HG03159 (cell line): ENCODE measurements around the gene MYH8.

Experiments used
- ATAC-seq: cut with Tn5 transposase; IDR thresholded peaks from one replicate; pipeline ENCODE4 v1.9.1; 2021; ENCODE audit warnings: mild to moderate bottlenecking, moderate library complexity; ENCODE audit not compliant: unreplicated experiment

MYH8 gene

DNA sequence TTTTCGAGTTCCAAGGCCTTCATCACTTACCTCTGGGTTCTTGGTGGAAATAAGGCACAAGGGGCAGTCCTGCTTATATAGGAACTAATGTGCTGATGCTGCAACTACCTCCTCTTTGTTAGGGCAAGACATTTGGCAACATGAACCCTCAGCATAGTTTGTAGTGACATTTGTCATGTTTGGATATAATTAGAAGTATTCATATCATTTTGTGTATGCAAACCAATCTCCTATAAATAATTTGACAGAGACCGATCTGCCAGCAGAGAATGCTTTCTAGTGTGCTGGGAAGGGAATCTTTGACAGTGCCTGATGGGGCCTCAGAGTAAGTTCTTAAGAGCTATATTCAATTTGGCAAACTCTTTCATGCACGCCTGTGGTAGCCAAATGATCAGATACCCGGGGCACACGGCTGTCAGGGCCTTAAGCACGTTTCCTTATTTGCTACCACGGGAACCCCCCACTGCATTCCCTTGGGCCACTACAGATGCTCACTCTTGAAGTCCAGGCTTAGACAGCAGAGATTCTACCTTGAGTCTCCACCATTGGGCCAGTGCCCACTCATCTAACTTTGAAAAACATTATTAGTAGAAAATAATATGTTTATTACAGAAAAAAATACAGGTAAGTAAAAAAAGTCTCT is at the start of gene MYH8:
Gene MYH8 (minus strand): TSS at position 51 of the 643 bp plus-strand sequence. CDS start 1,723 bp downstream, outside the sequence.
- no peak for ATAC-seq

GRCh38 chr17:10469459-10469858 is 47.7 kb upstream of the MYH8 start, which contains the start of gene MYH4:
MYH4 (minus strand) TSS chr17:10469559; CDS start chr17:10466745, 2,814 bp downstream.
- ATAC-seq, result no peak

DNA sequence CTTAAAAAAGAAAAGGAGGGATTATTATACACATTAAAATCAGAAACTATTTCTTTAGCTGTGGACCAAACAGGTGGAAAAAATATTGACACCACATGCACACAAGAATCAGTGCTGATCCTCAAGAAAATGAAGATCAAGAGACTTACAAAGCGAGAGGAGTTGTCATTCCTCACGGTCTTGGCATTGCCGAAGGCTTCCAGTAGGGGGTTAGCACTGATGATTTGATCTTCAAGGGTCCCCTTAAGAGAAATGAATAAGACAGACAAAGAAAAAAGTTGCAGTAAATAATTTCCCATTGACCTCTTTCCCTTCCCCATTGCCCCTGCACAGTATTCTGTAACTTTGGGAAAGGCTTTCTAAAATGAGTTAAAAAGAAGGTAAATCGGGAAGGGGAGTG is 41.7 kb upstream of the MYH8 start:
- no peak for ATAC-seq

DNA sequence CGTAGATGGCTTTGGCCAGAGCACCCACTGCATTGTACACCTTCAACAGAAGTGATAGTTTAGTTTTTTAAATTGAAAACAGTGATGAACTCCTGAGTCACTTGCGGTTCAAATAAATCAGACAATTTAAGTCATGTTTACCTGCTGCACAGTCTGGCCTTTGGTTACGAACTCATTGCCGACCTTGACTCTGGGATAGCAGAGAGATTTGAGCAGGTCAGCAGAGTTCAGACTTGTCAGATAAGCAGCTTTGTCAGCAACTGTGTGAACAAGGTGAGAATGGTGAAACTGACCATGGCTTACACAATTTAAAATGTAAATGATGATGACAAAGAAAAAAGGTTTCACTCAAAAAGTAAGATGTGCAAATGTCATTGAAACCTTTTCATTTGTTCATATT is 38.3 kb upstream of the MYH8 start:
- ATAC-seq, result no peak

DNA sequence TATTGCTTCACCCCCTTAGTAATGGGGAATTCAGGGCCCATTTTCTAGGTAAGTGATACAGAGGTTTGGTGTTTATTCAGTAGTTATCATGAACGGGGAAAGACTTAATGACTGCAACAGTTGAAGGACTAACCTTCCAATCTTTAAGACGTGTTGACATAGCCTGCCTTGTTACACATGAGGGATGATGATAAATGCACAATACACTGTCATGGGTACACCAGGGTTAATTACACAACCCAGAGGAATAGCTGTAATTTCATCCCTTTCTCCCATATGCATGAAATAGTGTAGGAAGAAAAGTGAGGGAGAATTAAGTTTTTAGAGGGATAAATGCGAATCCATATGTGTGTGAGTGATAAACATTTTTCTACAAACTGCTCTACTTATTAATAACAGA is 37.0 kb upstream of the MYH8 start:
- no peak for ATAC-seq

DNA sequence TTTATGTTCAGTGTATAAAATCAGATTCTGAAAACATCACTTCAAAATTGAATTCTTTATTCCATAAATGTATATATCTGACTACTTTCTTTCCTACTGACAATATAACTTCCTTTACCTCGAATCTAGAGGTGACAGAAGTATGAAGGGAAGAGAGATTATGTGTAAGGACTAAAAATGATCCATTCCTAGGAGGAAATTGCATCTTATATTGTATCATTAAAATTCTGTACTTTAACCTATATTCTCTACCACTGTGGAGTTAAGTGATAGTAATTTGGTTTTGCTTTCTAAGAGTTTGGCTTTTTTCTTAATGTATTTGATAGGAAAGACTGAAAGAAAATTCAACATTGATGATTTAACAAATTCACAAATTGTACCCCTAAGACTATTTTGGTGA is 36.2 kb upstream of the MYH8 start:
- no peak for ATAC-seq

DNA sequence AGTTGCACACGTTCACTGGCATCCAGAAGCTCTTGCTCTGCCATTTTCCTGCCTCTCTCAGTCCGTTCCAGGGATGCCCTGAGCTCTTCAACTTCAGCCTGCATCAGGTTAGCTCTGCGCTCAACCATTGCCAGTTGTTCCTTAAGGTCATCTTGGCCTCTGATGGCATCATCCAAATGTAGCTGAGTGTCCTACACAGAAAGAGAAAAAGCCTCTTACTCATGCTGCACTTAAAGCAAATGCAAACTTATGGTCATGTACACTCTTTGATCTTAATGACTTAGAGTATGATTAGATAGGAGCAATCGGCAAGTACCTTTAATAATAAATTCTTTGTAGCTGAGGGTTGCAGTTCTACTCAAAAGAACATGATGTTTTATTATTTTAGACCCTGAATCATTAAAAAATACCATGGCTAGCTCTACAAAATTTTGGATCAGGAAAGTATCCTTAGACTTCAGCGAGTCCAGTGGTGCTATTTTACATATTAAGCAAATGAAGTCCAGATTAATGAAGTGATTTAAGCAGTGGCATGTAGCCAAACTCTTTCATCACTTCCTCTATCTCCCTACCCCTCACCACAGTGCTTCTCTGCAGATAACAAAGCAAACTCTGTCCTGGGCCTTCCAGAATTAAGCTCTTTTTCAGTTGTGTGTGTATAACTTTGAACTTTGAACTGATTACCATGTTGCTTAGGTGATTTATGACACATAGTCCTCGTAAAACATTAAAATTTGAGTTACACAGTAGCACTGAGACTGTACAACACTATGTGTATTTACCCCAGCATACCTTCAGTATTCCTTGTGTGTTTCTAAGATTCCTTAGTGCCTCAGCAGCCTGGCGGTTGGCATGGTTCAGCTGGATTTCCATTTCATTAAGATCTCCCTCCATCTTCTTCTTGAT is 25.5 kb upstream of the MYH8 start:
- ATAC-seq, result no peak

GRCh38 chr17:10439816-10440215 is 18.1 kb upstream of the MYH8 start:
- ATAC-seq, result no peak

DNA sequence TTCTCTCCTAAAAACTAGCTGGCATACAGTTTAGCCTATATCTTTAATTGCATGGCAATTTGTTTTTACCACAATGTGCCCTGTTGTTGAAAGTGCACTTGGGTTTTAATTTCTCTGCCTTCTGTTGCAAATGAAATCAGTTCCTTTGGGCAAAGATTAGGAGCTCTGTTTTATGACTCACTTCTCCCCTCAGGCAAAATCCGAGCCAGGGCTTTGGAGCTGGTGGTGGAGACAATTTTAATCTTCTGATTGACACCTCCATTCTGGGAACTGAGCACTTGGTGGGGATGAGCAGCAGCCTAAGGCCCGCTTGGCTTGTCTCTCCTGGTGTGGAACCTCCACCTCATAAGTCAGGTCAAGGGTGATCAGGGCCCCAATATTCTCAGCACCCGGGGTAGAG is 13.3 kb upstream of the MYH8 start:
- no peak for ATAC-seq

- no peak for ATAC-seq
Measured at GRCh38 chr17:10429421-10430045, 7.8 kb upstream of the MYH8 start.

- no peak for ATAC-seq
Measured at GRCh38 chr17:10428781-10429180, 7.0 kb upstream of the MYH8 start.

- no peak for ATAC-seq
Measured at GRCh38 chr17:10421211-10421610, 539 bp downstream of the MYH8 start.

- no peak for ATAC-seq
Measured at GRCh38 chr17:10420811-10421210, 939 bp downstream of the MYH8 start.

DNA sequence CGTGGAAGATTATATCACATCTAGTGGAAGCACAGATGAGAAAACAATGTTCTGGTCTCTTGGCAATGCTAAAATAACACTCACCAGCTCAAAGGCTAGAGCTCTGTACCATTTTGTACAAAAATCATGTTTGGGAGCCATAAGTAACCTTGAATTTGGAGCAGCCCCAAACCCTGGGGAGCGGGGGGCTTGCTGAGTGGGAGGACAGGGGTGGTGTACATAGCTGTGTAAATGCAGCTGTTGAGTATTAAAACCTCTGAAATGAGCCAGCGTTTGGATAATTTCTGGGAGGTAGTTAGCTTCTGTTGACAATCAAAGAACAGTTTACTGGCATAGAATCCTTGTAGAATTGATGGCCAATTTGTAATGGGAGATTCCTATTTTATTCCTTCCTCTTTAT is 4.3 kb downstream of the MYH8 start:
- ATAC-seq, result no peak

DNA sequence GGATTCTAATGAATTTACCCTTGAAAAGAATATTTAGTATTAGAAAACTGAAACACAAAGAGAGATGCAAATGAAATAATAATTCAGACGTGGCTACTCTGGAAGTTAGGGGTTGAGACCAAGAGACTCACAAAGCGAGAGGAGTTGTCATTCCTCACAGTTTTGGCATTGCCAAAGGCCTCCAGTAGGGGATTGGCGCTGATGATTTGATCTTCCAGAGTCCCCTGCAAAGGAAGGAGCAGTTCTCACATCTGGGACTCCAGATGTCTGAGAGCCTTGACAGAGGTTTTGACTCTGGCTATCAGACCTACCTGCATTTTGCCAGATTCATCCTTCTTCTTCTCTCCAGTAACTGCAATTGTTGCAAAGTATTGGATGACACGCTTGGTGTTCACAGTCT is 6.6 kb downstream of the MYH8 start:
- no peak for ATAC-seq

DNA sequence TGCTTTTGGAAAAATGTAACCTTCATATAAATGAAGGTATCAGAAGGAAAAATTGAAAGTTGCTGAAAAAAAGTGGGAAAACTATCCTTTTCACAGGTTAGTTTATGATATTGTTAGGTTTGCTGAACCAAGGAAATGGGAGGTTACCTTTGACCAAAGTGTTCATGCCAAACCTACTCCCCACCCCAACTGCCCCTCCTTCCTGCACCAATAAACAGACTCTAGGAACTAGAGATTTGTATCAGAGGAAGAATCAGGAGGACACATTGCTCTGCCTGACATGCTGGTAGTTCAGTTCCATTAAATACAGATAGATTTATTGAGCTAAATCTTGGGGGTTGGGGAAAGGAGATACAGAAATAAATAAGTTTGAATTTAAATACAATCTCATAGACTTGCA is 18.2 kb downstream of the MYH8 start:
- ATAC-seq, result no peak

DNA sequence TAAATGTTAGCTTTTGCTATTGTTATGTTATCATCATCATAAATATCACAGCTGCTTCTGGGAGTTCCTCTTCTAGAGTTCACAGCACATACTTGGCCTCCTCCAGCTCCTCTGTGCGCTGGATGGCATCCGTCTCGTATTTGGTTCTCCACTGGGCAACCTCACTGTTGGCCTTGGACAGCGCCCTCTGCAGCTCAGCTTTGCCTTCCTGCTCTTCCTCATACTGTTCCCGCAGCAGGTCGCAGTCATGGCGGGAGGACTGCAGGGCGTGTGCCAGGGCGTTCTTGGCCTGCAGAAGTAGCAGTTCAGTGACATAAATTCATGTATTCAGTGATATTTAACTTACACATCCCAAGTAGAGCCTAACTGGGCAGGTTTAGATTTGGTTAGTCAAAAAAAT is 23.4 kb downstream of the MYH8 start:
- no peak for ATAC-seq

GRCh38 chr17:10396524-10397163 is 25.1 kb downstream of the MYH8 start:
- ATAC-seq, result no peak

DNA sequence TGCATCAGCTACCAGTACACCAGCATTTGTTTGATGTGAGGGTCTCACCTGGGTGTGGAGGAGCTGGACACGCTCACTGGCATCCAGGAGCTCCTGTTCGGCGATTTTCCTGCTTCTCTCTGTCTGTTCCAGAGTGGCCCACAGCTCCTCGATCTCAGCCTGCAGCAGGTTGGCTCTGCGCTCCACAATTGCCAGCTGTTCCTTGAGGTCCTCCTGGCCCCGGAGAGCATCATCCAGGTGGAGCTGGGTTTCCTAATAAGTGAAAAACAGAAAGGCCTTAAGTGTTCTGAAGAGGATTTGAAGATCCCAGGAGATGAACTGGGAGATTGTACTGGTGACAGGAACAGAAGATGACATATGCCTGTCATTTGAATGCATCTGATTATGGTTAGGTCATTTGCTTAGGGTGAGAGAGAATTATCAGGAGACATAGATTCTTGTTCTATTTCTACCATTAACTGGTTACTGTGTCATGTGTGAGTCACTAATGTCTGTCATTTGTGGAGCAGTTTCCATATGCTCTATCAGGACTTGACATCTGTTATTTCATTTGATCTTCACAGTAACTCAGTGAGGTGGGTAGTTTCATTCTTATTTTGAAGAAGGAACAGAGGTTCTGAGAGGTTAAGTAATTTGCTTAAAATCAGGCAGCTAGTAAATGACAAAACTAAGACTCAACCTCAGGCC is 27.4 kb downstream of the MYH8 start:
- ATAC-seq, result peak; percentile 48

DNA sequence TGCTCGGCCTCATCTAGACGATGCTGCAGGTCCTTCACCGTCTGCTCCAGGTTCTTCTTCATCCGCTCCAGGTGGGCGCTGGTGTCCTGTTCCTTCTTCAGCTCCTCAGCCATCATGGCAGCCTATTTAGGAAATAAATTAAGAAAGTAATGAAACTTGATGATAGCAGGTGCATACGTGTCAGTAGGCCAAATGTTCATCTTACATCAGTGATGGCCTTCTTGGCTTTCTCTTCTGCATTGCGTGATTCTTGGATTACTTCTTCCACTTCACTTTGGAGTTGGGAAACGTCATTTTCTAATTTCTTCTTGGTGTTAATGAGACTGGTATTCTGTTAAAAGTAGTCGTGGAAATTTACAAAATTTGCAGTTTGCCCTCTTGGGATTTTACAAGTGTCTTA is 28.9 kb downstream of the MYH8 start:
- ATAC-seq, result no peak

DNA sequence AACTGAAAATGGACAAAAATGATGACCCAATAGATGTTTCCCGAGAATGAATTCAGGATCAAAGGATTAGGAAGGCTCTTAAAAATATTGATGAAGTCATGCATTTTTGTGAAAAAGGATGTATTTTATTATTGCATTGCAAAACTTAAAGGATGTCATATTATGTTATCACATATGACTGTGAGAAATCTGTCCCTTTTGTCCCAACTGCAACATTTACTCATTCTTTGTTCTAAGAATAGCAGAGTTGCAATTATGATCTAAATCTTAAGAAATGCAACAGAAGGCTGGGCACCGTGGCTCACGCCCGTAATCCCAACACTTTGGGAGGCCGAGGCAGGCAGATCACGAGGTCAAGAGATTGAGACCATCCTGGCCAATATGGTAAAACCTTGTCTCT is 35.9 kb downstream of the MYH8 start:
- ATAC-seq, result no peak
